Eye (tissue), 1 donor: ENCODE results near the gene GTF3C1.

ENCODE experiments used
- DNase-seq: peaks from one replicate; pipeline ENCODE4 v3.0.0-alpha.2; 2015

Gene GTF3C1

GRCh38 chr16:27566417-27566816 is 16.7 kb upstream of the GTF3C1 start:
- DNase-seq = no peak

- no peak for DNase-seq
Measured at GRCh38 chr16:27564224-27564623, 14.5 kb upstream of the GTF3C1 start.

- DNase-seq = no peak
Measured at GRCh38 chr16:27561216-27561615, 11.5 kb upstream of the GTF3C1 start.

GRCh38 chr16:27558932-27559331 is 9.2 kb upstream of the GTF3C1 start:
- DNase-seq = no peak

GRCh38 chr16:27558434-27558833 is 8.7 kb upstream of the GTF3C1 start:
- no peak for DNase-seq

GRCh38 chr16:27556471-27556870 is 6.8 kb upstream of the GTF3C1 start:
- DNase-seq = no peak

- DNase-seq = no peak
Measured at GRCh38 chr16:27551036-27551435, 1.3 kb upstream of the GTF3C1 start.

GRCh38 chr16:27550582-27550920 is 838 bp upstream of the GTF3C1 start:
- no peak for DNase-seq

- DNase-seq = no peak
Measured at GRCh38 chr16:27549464-27549745, 308 bp downstream of the GTF3C1 start.

- DNase-seq = no peak
Measured at GRCh38 chr16:27547851-27548250, 1.9 kb downstream of the GTF3C1 start.

GRCh38 chr16:27547134-27547533 is 2.6 kb downstream of the GTF3C1 start:
- peak; percentile 16 for DNase-seq

- DNase-seq = no peak
Measured at GRCh38 chr16:27544671-27545070, 5.0 kb downstream of the GTF3C1 start.

GRCh38 chr16:27543801-27544200 is 5.9 kb downstream of the GTF3C1 start:
- no peak for DNase-seq

- DNase-seq = no peak
Measured at GRCh38 chr16:27539636-27540035, 10.1 kb downstream of the GTF3C1 start.

GRCh38 chr16:27539120-27539519 is 10.6 kb downstream of the GTF3C1 start:
- DNase-seq = no peak

- no peak for DNase-seq
Measured at GRCh38 chr16:27538528-27538927, 11.2 kb downstream of the GTF3C1 start.

GRCh38 chr16:27534256-27534655 is 15.5 kb downstream of the GTF3C1 start:
- DNase-seq = no peak

- DNase-seq = no peak
Measured at GRCh38 chr16:27531826-27532800, 17.6 kb downstream of the GTF3C1 start.

GRCh38 chr16:27531186-27531585 is 18.5 kb downstream of the GTF3C1 start:
- DNase-seq = no peak

GRCh38 chr16:27529962-27530361 is 19.8 kb downstream of the GTF3C1 start:
- DNase-seq = no peak

- no peak for DNase-seq
Measured at GRCh38 chr16:27528294-27528693, 21.4 kb downstream of the GTF3C1 start.

- DNase-seq = no peak
Measured at GRCh38 chr16:27526180-27526579, 23.5 kb downstream of the GTF3C1 start.

- no peak for DNase-seq
Measured at GRCh38 chr16:27522173-27522707, 27.5 kb downstream of the GTF3C1 start.

- DNase-seq = no peak
Measured at GRCh38 chr16:27520982-27521673, 28.6 kb downstream of the GTF3C1 start.
